H1 (cell line): ENCODE results near the gene SDSL. TPM values are rescaled to one million over a fixed set of nuclear protein-coding genes. Genes with fewer than 3 reads are reported as not detected.

Source experiments
- CHD2 ChIP-seq: IDR thresholded peaks from 2 replicates; pipeline ENCODE4 v1.6.1; 2012; ENCODE audit warnings: low read length, improper control_type of control experiment
- CHD7 ChIP-seq: fragments of 300-600 bp; sonication (generic); IDR thresholded peaks from 2 replicates; pipeline ENCODE4 v1.7.1; 2012; ENCODE audit warnings: low read length, moderate library complexity, mild to moderate bottlenecking, inconsistent platforms; ENCODE audit not compliant: insufficient replicate concordance
- EGR1 ChIP-seq: IDR thresholded peaks from 2 replicates; pipeline ENCODE4 v1.6.1; 2011; ENCODE audit warnings: low read depth, low read length, borderline replicate concordance
- KDM5A ChIP-seq: fragments of 200-600 bp; IDR thresholded peaks from 2 replicates; pipeline ENCODE4 v1.7.1; 2012; ENCODE audit warnings: mild to moderate bottlenecking, low read length, inconsistent platforms, mixed read lengths
- MAX ChIP-seq: IDR thresholded peaks from 2 replicates; pipeline ENCODE4 v1.6.1; 2012; ENCODE audit warnings: inconsistent platforms
- NANOG ChIP-seq: IDR thresholded peaks from 2 replicates; pipeline ENCODE4 v1.6.1; 2011; ENCODE audit warnings: low read length, low read depth, mild to moderate bottlenecking, inconsistent platforms; ENCODE audit not compliant: insufficient read depth, poor library complexity, severe bottlenecking
- RBBP5 ChIP-seq: IDR thresholded peaks from 2 replicates; pipeline ENCODE4 v1.7.1; 2012; ENCODE audit warnings: low read depth, mild to moderate bottlenecking, inconsistent platforms, low read length, moderate library complexity, borderline replicate concordance
- SRF ChIP-seq: IDR thresholded peaks from 2 replicates; pipeline ENCODE4 v1.6.1; 2011; ENCODE audit warnings: mild to moderate bottlenecking, low read depth, low read length, moderate library complexity
- TEAD4 ChIP-seq: IDR thresholded peaks from 2 replicates; pipeline ENCODE4 v1.6.1; 2012; ENCODE audit warnings: low read depth, low read length, inconsistent platforms, mixed read lengths
- USF2 ChIP-seq: IDR thresholded peaks from 2 replicates; pipeline ENCODE4 v1.6.1; 2011; ENCODE audit warnings: low read length, improper control_type of control experiment
- YY1 ChIP-seq: IDR thresholded peaks from 2 replicates; pipeline ENCODE4 v1.6.1; 2011; ENCODE audit warnings: low read depth, mild to moderate bottlenecking, low read length
- polyA plus RNA-seq, 7 experiments: library from polyadenylated mRNA; depleted of rRNA in 3 of 7; stranded (reverse) in 5 of 7; unstranded in 2 of 7; fragments of >200 nt in 5 of 7; fragments of 200-250 nt in 2 of 7; gene quantifications; 1 replicate in 5 of 7; 2 replicates in 1 of 7; 4 replicates in 1 of 7; pipeline versions ENCODE4 v1.2.1 to v1.2.3, GENCODE V29; 2011 to 2013; ENCODE audit warnings: missing spikeins in 2 of 7, mixed read lengths in 2 of 7
- total RNA-seq: library from RNA; stranded (reverse); fragmentation: NEBNext Ultra II Directional; extraction: Animal tissue kit (Norgen Biotek cat#: 25700); gene quantifications from 2 replicates; pipeline ENCODE4 v1.2.1, GENCODE V29; 2021

Gene SDSL
- total and polyA plus RNA-seq, 2 of the 8 experiments (the other 6 are each of a cell fraction or from before 2014, with no cell fraction given), result 0.69 to 1.3 TPM

- no peak for TF ChIP-seq CHD7
- no peak for TF ChIP-seq CHD2
- TF ChIP-seq MAX, result no peak
- no peak for TF ChIP-seq TEAD4
- no peak for TF ChIP-seq YY1
- no peak for TF ChIP-seq EGR1
- no peak for TF ChIP-seq KDM5A
- TF ChIP-seq NANOG, result no peak
- TF ChIP-seq USF2, result no peak
- no peak for TF ChIP-seq SRF
- TF ChIP-seq RBBP5, result no peak
Measured at GRCh38 chr12:113440336-113440735, 18.2 kb downstream of the SDSL start (continued).
